CD4-positive, alpha-beta T cell (primary cell): Measurements from ENCODE around the gene PWWP2B. TPM values are rescaled to one million over a fixed set of nuclear protein-coding genes. Genes with fewer than 3 reads are reported as not detected.

Experiments
- ATAC-seq: fragments of 200-7000 bp; cut with Tn5 transposase; one replicate; pipeline ENCODE4 v1.10.0; 2022; ENCODE audit warnings: mild to moderate bottlenecking; ENCODE audit not compliant: poor library complexity
- CTCF ChIA-PET: fragments of 350-600 bp; sonication (Branson Sonifier 250); formaldehyde crosslinking; loops from one replicate; lab custom pipeline; 2021; ENCODE audit warnings: antibody characterized with exemption, inconsistent platforms; lab: Charles Lee
- POLR2A ChIA-PET: fragments of 350-600 bp; sonication (Branson Sonifier 250); formaldehyde crosslinking; loops from one replicate; lab custom pipeline; 2021; ENCODE audit warnings: antibody characterized with exemption, inconsistent platforms; lab: Charles Lee
- DNase-seq, 14 experiments: peaks; one replicate each; pipeline ENCODE4 v3.0.0-alpha.2; 2013 to 2020; ENCODE audit warnings: mixed read lengths in 2 of 14
- H3K27ac ChIP-seq, 2 donors: one replicate each; pipeline versions ENCODE4 v1.5.1 to v1.7.0; 2013; ENCODE audit warnings: low read length in 2 of 2, low read depth in 1 of 2, mild to moderate bottlenecking in 1 of 2
- H3K27me3 ChIP-seq, 2 experiments: 1 replicate in 1 of 2; 2 replicates in 1 of 2; pipeline versions ENCODE4 v1.6.1 to v1.7.0; 2013; ENCODE audit warnings: low read length in 2 of 2, control low read depth in 1 of 2, mild to moderate bottlenecking in 1 of 2, moderate library complexity in 1 of 2; ENCODE audit not compliant: insufficient read depth in 2 of 2, control insufficient read depth in 1 of 2
- H3K36me3 ChIP-seq: one replicate; pipeline ENCODE4 v1.6.1; 2013; ENCODE audit warnings: low read length, control low read depth; ENCODE audit not compliant: insufficient read depth
- H3K4me1 ChIP-seq: one replicate; pipeline ENCODE4 v1.6.1; 2013; ENCODE audit warnings: low read length, control low read depth; ENCODE audit not compliant: insufficient read depth
- H3K4me3 ChIP-seq: one replicate; pipeline ENCODE4 v1.5.1; 2013; ENCODE audit warnings: mild to moderate bottlenecking, low read length, moderate library complexity
- H3K9me3 ChIP-seq, 2 experiments: 1 replicate in 1 of 2; 2 replicates in 1 of 2; pipeline versions ENCODE4 v1.6.1 to v1.7.0; 2013; ENCODE audit warnings: low read length in 2 of 2, mild to moderate bottlenecking in 2 of 2, control low read depth in 1 of 2, moderate library complexity in 1 of 2; ENCODE audit not compliant: control insufficient read depth in 1 of 2, insufficient read depth in 1 of 2
- H3K27ac Mint-ChIP-seq: one replicate; pipeline ENCODE4 v1.8.0; 2020; ENCODE audit warnings: mixed read lengths
- H3K27me3 Mint-ChIP-seq: one replicate; pipeline ENCODE4 v1.8.0; 2021; ENCODE audit warnings: mixed read lengths
- H3K36me3 Mint-ChIP-seq: one replicate; pipeline ENCODE4 v1.8.0; 2021; ENCODE audit warnings: low read depth, mixed read lengths
- H3K4me1 Mint-ChIP-seq: one replicate; pipeline ENCODE4 v1.8.0; 2021; ENCODE audit warnings: low read depth, mixed read lengths
- H3K4me3 Mint-ChIP-seq: one replicate; pipeline ENCODE4 v1.8.0; 2020; ENCODE audit warnings: mild to moderate bottlenecking, mixed read lengths
- H3K9me3 Mint-ChIP-seq: one replicate; pipeline ENCODE4 v1.8.0; 2020; ENCODE audit warnings: mixed read lengths
- CTCF ChIP-seq: fragments of 200-600 bp; IDR thresholded peaks from one replicate; pipeline ENCODE4 v1.8.0; 2022; ENCODE audit warnings: antibody characterized with exemption, mild to moderate bottlenecking
- intact Hi-C, 2 experiments: fragments of 100-400 bp; cut with DNase I in 1 of 2; cut with micrococcal nuclease in 1 of 2; formaldehyde crosslinking; loops; one replicate each; pipeline versions ENCODE4 v1.15.1 to v1.9.0; 2023 to 2025; cut with DNase I, micrococcal nuclease
- total RNA-seq, 174 experiments: library from RNA in 2 of 174; stranded (reverse) in 2 of 174; gene quantifications; one replicate each; pipeline ENCODE4 v1.2.3 and lab custom pipeline; 2021 to 2026

PWWP2B gene
- total RNA-seq, 2 experiments from 2014 or later: 19.2 to 19.6 TPM

GRCh38 chr10:132417257-132417910, 20.4 kb downstream of the PWWP2B start:
- no peak overlapping the region for H3K27ac ChIP-seq
- DNase-seq (no peak), ATAC-seq (no peak)
- ChIA-PET CTCF (no interaction called here), POLR2A (no interaction called here)
- H3K9me3 ChIP-seq: no peaks in the 10 kb centered on the region
- no peak overlapping the region for H3K4me3 Mint-ChIP-seq
- H3K36me3 Mint-ChIP-seq: peaks cover 8% of the 10 kb centered on the region
- peaks cover 5% of the 10 kb centered on the region for H3K36me3 ChIP-seq
- intact Hi-C loops: no loop called here
- no peaks in the 10 kb centered on the region for H3K27me3 Mint-ChIP-seq
- H3K9me3 Mint-ChIP-seq: no peaks in the 10 kb centered on the region
- H3K4me1 ChIP-seq: peaks cover 37% of the 10 kb centered on the region
- TF ChIP-seq CTCF: no peak
- no peaks in the 10 kb centered on the region for H3K27me3 ChIP-seq
- no peak overlapping the region for H3K27ac Mint-ChIP-seq
- H3K4me3 ChIP-seq: no peak overlapping the region
- peaks cover 21% of the 10 kb centered on the region for H3K4me1 Mint-ChIP-seq

- Histone ChIP-seq H3K4me1 (peaks cover 43% of the 10 kb centered on the region), H3K27me3 (no peaks in the 10 kb centered on the region), H3K4me3 (no peak overlapping the region), H3K9me3 (no peaks in the 10 kb centered on the region), H3K36me3 (peaks cover 3% of the 10 kb centered on the region), H3K27ac (no peak overlapping the region)
- ChIA-PET CTCF (no interaction called here), POLR2A (no interaction called here)
- no peak for TF ChIP-seq CTCF
- Mint-ChIP-seq H3K36me3 (peaks cover 8% of the 10 kb centered on the region), H3K27ac (no peak overlapping the region), H3K27me3 (no peaks in the 10 kb centered on the region), H3K4me1 (peaks cover 27% of the 10 kb centered on the region), H3K4me3 (no peak overlapping the region), H3K9me3 (no peaks in the 10 kb centered on the region)
- intact Hi-C loops: no loop called here
- no peak for DNase-seq
- ATAC-seq: no peak
Observed at GRCh38 chr10:132417957-132418441, 21.0 kb downstream of the PWWP2B start.

GRCh38 chr10:132418527-132419416, 21.8 kb downstream of the PWWP2B start:
- Histone ChIP-seq H3K9me3 (no peaks in the 10 kb centered on the region), H3K4me1 (peaks cover 49% of the 10 kb centered on the region), H3K4me3 (no peak overlapping the region), H3K27me3 (no peaks in the 10 kb centered on the region), H3K27ac (no peak overlapping the region), H3K36me3 (peaks cover 3% of the 10 kb centered on the region)
- no peak for DNase-seq
- ChIA-PET CTCF (no interaction called here), POLR2A (interaction anchor here (0.9 kb wide), 1 partner anchor 25 kb away, joined by 3 read pairs; no protein-coding TSS in a partner anchor)
- H3K4me3 Mint-ChIP-seq: no peak overlapping the region
- no peaks in the 10 kb centered on the region for H3K9me3 Mint-ChIP-seq
- ATAC-seq: no peak
- peaks cover 8% of the 10 kb centered on the region for H3K36me3 Mint-ChIP-seq
- H3K4me1 Mint-ChIP-seq: peaks cover 32% of the 10 kb centered on the region
- H3K27me3 Mint-ChIP-seq: no peaks in the 10 kb centered on the region
- no peak for TF ChIP-seq CTCF
- H3K27ac Mint-ChIP-seq: no peak overlapping the region
- intact Hi-C loops: no loop called here
